ENCODE data around the gene STUB1.

The STUB1 gene

GRCh38 chr16:667780-668518 lies 12.3 kb upstream of the STUB1 start, which contains the start of gene RHOT2:
TSS of gene RHOT2 (plus strand) at chr16:668132. CDS start at chr16:668200, 68 bp downstream.
- DNase-seq, result peak; percentile 94 to 96

- DNase-seq, result no peak
These were observed 11.6 kb upstream of the STUB1 start for GRCh38 chr16:668519-669171.

DNA sequence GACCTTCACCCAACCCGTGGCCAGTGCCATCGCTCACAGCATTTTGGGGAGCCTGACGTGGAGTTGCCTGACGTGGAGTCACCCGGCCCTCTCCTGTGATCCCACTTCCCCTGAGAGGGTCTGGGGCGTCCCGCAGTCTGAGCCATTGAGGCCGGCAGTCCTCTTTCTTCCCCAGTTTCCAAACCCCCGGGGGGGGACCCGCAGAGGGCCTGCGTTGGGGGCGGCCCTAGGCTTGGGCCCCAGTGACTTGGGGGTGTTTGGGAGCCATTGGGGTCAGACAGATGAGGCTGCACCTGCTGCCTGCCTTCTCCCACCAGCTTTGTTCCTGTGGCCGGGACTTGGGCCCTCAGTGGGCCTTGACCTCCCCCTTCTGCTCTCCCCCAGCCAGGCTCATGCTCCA lies 10.5 kb upstream of the STUB1 start:
- no peak for DNase-seq

DNA sequence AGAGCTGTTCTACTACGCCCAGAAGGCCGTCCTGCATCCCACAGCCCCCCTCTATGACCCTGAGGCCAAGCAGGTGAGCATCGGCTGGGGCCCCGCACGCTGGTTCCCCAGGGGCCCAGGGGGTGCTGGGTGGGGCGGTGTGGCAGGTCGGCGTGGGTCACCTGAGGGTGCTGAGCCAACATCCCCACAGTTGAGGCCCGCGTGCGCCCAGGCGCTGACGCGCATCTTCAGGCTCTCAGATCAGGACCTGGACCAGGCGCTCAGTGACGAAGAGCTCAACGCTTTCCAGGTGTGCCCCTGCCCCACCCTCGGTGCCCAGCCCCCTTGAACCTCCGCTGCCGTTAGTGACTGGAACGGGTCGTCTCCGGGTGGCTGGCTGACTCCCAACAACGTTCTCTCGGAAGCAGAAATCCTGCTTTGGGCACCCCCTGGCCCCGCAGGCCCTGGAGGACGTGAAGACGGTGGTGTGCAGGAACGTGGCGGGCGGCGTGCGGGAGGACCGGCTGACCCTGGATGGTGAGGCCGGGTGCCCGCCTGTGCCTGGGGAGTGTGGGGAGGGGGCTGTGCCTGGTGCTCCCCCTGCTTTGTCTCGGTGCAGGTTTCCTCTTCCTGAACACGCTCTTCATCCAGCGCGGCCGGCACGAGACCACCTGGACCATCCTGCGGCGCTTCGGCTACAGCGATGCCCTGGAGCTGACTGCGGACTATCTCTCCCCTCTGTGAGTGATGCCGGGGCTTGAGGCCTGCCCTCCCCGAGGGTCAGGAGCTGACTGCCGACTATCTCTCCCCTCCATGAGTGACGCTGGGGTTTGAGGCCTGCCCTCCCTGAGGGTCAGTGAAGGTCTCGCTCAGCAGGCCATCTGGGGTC lies 9.5 kb upstream of the STUB1 start:
- no peak for DNase-seq

DNA sequence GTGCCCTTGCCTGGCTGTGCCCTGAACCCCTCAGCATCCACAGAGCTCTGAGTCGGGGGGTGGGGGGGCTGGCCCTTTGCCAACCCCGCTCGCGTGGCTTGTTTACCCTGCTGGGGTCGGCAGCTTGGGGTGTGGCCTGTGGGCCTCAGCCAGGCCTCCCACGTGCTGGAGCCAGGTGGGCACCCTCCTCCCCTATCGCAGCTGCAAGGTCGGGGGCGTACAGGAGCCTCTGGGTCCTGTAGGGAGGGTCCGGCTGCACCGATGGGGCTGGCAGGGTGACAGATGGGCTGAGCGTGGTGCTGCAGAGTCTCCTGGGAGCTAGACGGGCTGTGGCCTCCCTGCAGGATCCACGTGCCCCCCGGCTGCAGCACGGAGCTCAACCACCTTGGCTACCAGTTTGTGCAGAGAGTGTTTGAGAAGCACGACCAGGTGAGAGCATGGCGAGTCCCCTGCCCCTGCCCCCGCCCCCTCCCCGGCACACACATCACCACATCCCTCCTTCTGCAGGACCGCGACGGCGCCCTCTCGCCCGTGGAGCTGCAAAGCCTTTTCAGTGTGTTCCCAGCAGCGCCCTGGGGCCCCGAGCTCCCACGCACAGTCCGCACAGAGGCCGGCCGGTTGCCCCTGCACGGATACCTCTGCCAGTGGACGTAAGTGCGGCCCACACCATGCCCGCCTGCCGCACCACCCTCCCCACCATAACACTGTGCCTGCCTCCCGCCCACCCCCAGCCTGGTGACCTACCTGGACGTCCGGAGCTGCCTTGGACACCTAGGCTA lies 8.7 kb upstream of the STUB1 start:
- no peak for DNase-seq

DNA sequence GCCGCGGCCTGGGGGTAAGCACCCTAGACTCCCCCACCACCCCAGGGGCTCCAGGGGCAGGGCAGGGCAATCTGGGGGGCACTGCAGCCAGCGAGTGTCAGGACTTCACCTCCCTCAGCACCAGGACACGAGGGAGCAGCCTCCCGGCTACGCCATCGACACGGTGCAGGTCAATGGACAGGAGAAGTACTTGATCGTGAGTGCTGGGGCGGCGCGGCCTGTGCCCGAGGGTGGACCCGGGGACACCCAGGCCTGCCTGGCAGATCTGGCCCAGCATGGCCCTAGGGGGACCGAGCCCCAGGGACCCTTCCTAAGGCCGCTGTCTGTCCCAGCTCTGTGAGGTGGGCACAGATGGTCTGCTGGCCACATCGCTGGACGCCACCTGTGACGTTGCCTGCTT lies 7.8 kb upstream of the STUB1 start:
- no peak for DNase-seq

GRCh38 chr16:672851-673250 lies 7.4 kb upstream of the STUB1 start:
- DNase-seq, result no peak

GRCh38 chr16:673399-673991 lies 6.7 kb upstream of the STUB1 start:
- no peak for DNase-seq

DNA sequence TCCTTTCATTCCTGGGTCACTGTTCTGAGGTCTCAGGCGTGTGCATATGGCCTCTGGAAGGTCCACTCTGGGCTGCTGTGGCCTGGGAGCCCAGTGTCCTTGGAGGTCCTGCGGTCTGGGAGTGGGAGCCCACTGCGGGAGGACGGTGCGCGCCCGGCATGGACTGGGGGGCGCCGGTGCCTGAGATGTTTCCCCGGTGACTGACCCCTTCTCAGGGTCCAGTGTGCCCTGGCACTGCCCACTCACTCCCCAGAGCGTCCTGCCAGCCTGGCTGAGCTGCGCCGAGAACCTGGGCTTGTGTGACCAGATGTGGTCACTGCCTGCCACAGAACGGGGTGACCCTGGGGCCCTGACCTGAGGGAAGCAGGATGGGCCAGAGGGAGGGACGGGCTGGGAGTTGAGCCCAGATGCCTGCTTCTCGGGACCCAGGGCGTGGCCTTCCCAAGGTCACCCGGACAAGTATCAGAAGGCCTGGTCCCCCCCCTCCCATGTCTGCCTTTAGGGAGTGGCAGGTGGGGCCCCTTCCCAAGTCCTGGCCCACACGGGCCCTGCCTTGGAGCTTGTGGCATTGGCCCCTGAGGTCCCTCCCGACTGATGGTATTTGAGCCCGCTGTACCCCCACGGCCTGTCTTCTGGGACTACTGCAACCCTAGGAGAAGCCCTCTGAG lies 5.9 kb upstream of the STUB1 start:
- no peak for DNase-seq

- no peak for DNase-seq
These were observed 5.0 kb upstream of the STUB1 start, which contains the start of gene RHBDL1 for GRCh38 chr16:674968-675883. TSS of gene RHBDL1 (plus strand) at chr16:675671. CDS start at chr16:675791, 120 bp downstream.

DNA sequence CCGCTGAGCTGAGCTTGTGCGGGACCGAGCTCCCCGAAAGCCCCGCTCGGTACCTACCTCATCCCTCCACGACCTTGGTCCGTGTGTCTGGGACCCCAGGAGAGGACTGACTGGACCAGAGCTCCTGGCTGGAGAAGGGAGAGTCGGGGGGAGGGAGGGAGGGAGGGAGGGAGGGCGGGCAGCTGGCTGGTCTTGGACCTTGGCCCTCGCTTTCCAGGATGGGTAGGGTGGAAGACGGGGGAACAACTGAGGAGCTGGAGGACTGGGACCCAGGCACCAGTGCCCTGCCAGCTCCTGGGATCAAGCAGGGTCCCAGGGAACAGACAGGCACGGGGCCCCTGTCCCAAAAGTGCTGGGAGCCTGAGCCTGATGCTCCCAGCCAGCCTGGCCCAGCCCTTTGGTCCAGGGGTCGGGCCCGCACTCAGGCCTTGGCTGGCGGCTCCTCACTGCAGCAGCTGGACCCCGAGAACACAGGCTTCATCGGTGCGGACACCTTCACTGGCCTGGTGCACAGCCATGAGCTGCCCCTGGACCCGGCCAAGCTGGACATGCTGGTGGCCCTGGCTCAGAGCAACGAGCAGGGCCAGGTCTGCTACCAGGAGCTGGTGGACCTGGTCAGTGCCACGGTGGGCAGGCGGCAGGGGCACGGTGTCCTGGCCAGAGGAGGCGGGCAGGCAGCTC lies 4.2 kb upstream of the STUB1 start:
- no peak for DNase-seq

- DNase-seq, result no peak
These were observed 3.7 kb upstream of the STUB1 start for GRCh38 chr16:676565-676902.

- DNase-seq, result no peak
These were observed 3.3 kb upstream of the STUB1 start for GRCh38 chr16:676913-677312.

GRCh38 chr16:677316-678190 lies 2.7 kb upstream of the STUB1 start:
- no peak for DNase-seq

DNA sequence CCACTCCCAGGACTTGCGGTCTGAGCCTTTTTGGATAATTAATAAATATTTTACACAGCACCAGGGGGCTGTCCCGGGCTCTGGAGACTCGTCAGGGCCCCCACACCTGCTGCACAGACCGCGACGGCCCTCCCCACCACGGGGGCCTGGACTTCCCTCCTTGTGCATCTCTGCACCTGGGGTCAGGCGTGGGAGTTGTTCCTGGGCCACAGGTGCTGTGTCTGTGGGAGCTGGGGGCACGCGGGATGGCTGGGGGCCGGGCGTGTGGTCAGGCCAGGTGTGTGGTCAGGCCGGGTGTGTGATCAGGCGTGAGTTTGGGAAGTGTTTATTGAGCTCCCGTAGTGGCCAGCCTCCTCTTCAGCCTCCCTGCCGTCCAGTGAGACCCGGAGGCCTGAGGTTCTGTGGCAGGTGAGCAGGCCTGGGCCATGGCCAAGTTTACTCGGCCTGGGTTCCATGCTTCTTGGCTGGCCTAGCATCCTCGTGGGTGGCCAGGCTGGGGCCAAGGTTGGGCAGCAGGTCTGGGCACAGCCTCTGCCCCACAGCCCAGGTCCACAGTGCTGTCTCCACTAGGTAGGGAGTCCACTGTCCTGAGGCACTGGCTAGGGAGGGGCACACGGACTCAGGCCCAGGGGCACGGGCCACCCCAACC lies 1.9 kb upstream of the STUB1 start:
- DNase-seq, result no peak

- DNase-seq, result peak; percentile 37 to 51
These were observed 1.1 kb upstream of the STUB1 start for GRCh38 chr16:678858-679813.

DNA sequence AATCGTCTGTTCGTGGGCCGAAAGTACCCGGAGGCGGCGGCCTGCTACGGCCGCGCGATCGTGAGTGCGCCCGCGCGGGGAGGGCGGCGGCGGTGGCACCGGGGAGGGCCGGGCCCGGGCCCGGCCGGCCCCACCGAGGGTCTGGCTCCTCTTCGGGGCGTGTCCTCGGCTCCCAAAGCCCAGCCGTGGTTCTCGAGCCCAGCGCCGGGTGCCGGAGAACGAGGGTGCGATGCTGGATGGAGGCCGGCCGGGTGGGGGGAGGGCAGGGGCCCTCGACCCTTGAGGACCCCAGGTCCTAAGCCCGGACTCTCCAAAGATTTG lies 375 bp downstream of the STUB1 start:
- no peak for DNase-seq

Measured in stimulated activated CD4-positive, alpha-beta T cell treated with anti-CD3 and anti-CD28 coated beads, Interleukin-2, amount 100 ng/mL, for 48 hours (primary cell).